SK-N-SH treated with all-trans-retinoic acid at 6 μM for 48 hours (cell line): ENCODE data around the gene SOX13.

Experiments
- BACH2 ChIP-seq: fragments of 250-450 bp; sonication (Bioruptor Pico); IDR thresholded peaks from 2 replicates; pipeline ENCODE4 v1.9.0; 2021; ENCODE audit warnings: mild to moderate bottlenecking, borderline replicate concordance
- PPARA ChIP-seq: fragments of 250-450 bp; sonication (Bioruptor Pico); IDR thresholded peaks from 2 replicates; pipeline ENCODE4 v1.5.0; 2020; ENCODE audit warnings: mild to moderate bottlenecking, borderline replicate concordance
- TF ChIP-seq, protein P1 (sequence below): fragments of 250-450 bp; sonication (Bioruptor Pico); IDR thresholded peaks from 2 replicates; pipeline ENCODE4 v1.8.0; 2020; ENCODE audit warnings: mild to moderate bottlenecking, moderate library complexity, borderline replicate concordance

DNA sequence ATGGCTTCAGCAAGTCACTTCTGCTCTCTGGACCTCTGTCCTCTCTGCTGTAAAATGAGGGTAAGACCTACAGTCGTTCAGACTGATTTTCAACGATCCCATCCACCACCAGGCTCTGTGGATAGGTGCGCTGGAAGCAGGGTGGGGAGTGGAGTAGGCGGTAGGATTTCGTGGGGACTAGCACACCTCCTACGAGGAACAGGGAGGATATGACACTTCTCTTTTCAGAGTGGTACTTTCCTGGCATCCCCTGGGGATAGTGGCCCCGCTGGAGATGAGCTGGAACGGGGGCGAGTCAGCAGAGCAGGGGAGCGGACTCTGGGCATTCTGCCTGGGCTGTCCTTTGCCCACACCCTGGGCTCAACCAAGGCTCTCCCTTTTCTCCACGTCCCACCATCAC, 61.2 kb downstream of the SOX13 start:
- no peak for TF ChIP-seq PPARA (CRISPR knock-in tag)
- no peak for TF ChIP-seq BACH2 (CRISPR knock-in tag)
- TF ChIP-seq, protein P1, sequence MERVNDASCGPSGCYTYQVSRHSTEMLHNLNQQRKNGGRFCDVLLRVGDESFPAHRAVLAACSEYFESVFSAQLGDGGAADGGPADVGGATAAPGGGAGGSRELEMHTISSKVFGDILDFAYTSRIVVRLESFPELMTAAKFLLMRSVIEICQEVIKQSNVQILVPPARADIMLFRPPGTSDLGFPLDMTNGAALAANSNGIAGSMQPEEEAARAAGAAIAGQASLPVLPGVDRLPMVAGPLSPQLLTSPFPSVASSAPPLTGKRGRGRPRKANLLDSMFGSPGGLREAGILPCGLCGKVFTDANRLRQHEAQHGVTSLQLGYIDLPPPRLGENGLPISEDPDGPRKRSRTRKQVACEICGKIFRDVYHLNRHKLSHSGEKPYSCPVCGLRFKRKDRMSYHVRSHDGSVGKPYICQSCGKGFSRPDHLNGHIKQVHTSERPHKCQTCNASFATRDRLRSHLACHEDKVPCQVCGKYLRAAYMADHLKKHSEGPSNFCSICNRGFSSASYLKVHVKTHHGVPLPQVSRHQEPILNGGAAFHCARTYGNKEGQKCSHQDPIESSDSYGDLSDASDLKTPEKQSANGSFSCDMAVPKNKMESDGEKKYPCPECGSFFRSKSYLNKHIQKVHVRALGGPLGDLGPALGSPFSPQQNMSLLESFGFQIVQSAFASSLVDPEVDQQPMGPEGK = no peak
